AG09309 (cell line): Measurements from ENCODE around the gene CACNA1B.

ENCODE experiments used
- DNase-seq: peaks from one replicate; pipeline ENCODE4 v3.0.0-alpha.2; 2010; ENCODE audit warnings: low read depth
- H3K4me3 ChIP-seq: 2 replicates; pipeline ENCODE4 v1.5.1; 2011; ENCODE audit warnings: mild to moderate bottlenecking, low read depth, low read length, moderate library complexity; ENCODE audit not compliant: control insufficient read depth
- TF ChIP-seq, protein P1 (sequence below): IDR thresholded peaks from 2 replicates; pipeline ENCODE4 v1.5.1; 2011; ENCODE audit warnings: mild to moderate bottlenecking, low read depth, low read length, inconsistent platforms; ENCODE audit not compliant: insufficient read depth, control insufficient read depth; ENCODE audit errors: missing control alignments

The CACNA1B gene

DNA sequence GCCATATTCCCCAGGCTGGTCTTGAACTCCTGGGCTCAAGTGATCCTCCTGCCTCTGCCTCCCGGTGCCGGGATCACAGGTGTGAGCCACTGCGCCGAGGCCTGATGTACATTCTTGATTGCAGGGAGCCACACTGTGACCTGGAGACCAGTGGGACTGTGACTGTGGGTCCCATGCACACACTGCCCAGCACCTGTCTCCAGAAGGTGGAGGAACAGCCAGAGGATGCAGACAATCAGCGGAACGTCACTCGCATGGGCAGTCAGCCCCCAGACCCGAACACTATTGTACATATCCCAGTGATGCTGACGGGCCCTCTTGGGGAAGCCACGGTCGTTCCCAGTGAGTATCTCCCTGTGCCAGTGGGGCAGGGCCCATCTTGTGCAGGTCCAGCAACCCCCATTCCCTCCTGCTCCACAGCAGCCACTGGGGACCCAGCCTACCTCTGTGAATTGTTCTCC lies 147.3 kb downstream of the CACNA1B start:
- no peak for DNase-seq

DNA sequence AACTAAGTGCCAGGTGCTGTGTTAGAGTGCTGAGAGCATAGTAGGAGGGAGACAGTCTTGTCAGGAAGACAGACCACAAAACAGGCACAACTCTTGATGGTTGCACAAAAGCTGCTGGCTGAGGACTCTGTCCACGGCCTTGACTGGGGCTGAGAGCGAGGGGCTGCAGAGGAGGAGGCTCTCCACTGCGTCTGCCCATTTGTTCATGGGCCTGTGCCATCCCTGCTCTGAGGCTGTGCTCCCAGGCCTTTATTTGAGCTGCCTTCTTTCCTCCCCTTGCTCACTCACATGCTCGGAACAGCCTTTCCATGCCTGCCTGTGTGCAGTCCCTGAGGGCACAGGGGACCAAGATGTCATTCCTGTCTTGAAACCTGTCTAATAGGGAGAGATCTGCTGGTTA lies 147.8 kb downstream of the CACNA1B start:
- DNase-seq, result no peak
- H3K4me3 ChIP-seq, result no peak overlapping the region
- TF ChIP-seq, protein P1, sequence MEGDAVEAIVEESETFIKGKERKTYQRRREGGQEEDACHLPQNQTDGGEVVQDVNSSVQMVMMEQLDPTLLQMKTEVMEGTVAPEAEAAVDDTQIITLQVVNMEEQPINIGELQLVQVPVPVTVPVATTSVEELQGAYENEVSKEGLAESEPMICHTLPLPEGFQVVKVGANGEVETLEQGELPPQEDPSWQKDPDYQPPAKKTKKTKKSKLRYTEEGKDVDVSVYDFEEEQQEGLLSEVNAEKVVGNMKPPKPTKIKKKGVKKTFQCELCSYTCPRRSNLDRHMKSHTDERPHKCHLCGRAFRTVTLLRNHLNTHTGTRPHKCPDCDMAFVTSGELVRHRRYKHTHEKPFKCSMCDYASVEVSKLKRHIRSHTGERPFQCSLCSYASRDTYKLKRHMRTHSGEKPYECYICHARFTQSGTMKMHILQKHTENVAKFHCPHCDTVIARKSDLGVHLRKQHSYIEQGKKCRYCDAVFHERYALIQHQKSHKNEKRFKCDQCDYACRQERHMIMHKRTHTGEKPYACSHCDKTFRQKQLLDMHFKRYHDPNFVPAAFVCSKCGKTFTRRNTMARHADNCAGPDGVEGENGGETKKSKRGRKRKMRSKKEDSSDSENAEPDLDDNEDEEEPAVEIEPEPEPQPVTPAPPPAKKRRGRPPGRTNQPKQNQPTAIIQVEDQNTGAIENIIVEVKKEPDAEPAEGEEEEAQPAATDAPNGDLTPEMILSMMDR, result no peak

More for the DNA sequence above, 147.3 kb downstream of the CACNA1B start:
- H3K4me3 ChIP-seq, result no peak overlapping the region
- TF ChIP-seq, protein P1, result no peak

DNA sequence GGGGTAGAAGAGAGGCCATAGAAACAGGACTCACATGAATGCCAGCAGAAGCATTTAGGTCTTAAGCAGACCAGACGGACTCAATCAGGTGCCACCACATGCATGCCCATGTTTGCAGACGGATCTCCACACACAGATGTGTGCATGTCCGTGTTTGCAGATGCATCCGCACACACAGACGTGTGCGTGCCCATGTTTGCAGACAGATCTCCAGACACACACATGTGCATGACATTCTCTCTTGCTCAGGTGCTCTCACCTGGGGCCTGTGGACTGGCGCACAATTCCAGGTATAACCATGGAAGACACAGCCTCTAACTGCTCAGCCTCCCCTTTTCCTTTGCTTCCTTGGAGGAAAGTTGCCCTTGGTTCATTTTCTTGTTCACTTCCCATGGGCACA lies 148.3 kb downstream of the CACNA1B start:
- DNase-seq, result no peak
- no peak overlapping the region for H3K4me3 ChIP-seq
- TF ChIP-seq, protein P1, result no peak

DNA sequence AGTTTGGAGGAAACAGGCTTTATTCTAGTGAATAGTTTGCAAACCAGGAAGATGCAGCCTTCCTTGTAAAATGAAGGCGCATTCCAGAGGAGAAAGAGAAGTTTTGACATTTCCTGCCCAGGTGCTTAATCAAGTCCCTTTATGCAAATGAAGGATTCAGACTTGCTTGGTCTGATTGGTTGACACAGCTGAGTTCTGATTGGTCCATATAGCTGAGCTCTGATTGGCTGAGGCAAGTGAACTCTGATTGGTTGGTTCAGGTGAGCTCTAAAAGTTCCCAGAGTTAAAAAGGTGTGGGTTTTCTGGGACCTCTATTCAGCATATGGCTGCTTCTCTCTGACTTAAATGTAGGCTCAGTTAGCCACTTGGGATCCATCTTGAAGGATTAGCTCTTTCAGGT lies 151.0 kb downstream of the CACNA1B start:
- TF ChIP-seq, protein P1, result no peak
- no peak overlapping the region for H3K4me3 ChIP-seq
- no peak for DNase-seq

DNA sequence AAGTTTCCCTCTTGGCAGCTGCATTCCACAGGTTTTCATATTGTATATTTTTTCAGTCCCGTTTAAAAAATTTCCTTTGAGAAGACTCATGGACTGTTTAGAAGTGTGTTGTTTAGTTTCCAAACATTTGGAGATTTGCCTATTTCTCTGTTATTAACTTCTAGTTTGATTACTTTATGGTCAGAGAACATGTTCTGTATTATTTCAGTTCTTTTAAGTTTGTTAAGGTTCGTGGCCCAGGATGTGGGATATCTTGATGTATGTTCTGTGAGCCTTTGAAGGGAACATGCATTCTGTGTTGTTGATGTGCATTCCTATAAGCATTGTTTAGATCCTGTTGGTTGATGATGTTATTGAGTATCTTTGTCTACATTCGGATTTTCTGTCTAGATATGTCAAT lies 153.6 kb downstream of the CACNA1B start:
- no peak for DNase-seq
- H3K4me3 ChIP-seq, result no peak overlapping the region
- TF ChIP-seq, protein P1, result no peak

DNA sequence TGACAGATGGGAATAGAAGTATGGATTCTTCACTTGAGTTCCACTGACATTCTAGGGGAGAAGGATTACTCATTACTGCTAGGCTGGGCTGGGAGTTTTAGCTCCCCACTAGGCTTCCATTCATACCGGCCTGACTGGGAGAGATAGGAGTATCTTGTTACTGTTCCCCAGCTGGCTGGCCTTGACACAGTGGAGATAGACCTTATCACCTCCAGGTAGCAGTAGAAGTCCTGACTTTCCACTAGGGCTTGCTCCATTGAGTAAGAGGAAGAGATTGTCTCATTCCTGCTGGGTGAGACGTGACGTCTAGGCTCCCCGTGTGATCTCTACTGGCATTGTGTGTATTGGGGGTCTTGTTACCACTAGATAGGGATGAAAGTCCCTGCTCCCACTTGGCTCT lies 156.4 kb downstream of the CACNA1B start:
- TF ChIP-seq, protein P1, result no peak
- no peak overlapping the region for H3K4me3 ChIP-seq
- DNase-seq, result no peak

DNA sequence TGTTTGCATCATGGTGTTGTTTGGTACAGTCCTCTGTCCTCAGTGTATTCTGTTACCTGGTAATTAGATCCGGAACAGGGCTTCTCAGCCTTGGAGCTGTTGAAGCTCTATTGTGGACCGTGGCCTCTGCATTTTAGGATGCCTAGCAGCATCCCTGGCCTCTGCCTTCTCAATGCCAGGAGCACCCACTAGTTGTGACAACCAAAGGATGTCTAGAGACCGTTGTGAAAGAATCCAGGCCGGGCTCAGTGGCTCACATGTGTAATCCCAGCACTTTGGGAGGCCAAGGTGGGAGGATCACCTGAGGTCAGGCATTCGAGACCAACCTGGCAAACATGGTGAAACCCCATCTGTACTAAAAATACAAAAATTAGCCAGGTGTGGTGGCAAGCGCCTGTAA lies 159.6 kb downstream of the CACNA1B start:
- DNase-seq, result no peak
- H3K4me3 ChIP-seq, result no peak overlapping the region
- TF ChIP-seq, protein P1, result no peak
